Activated naive CD4-positive, alpha-beta T cell treated with anti-CD3 and anti-CD28 coated beads, Interleukin-2, amount 50 U/mL, for 24 hours (primary cell): Measurements from ENCODE around the gene NFE2L2.
"Not testable (repeated sequence)": the region's sequence is repeated elsewhere in the genome, so short reads cannot be mapped to it uniquely, and the experiment has no call there.

ENCODE experiments used
- H3K27ac Mint-ChIP-seq: one replicate; pipeline ENCODE4 v1.8.0; 2021; ENCODE audit warnings: mild to moderate bottlenecking, mixed read lengths
- H3K27me3 Mint-ChIP-seq: one replicate; pipeline ENCODE4 v1.8.0; 2021; ENCODE audit warnings: mixed read lengths
- H3K36me3 Mint-ChIP-seq: one replicate; pipeline ENCODE4 v1.8.0; 2021; ENCODE audit warnings: mixed read lengths
- H3K4me1 Mint-ChIP-seq: one replicate; pipeline ENCODE4 v1.8.0; 2021; ENCODE audit warnings: mixed read lengths
- H3K4me3 Mint-ChIP-seq: one replicate; pipeline ENCODE4 v1.8.0; 2021; ENCODE audit warnings: mild to moderate bottlenecking, mixed read lengths
- H3K9me3 Mint-ChIP-seq: one replicate; pipeline ENCODE4 v1.8.0; 2021; ENCODE audit warnings: mixed read lengths

NFE2L2 gene

DNA sequence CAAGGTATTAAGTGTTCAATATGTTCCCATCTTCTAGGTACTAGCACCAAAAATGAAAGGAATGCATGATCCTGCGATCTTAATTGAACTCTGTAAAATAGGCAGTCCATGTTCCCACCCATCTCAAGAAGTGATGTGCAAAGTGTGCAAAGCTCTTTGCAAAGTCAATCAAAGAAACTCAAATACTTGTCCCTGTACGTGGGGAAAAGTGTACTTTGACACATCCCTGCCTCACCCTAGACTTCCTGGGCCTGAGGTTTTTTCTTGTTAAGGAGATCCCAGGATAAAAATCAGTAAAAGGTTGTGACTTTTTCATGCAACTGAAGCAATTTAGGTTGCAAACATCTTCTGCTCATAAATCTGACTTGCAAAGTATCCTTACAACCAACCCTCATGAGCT lies 26.6 kb downstream of the NFE2L2 start:
- Mint-ChIP-seq H3K27ac (peak overlapping the region; percentile 24), H3K27me3 (no peaks in the 10 kb centered on the region), H3K4me1 (peaks cover 77% of the 10 kb centered on the region), H3K4me3 (no peak overlapping the region), H3K36me3 (peaks cover 7% of the 10 kb centered on the region), H3K9me3 (no peaks in the 10 kb centered on the region)

DNA sequence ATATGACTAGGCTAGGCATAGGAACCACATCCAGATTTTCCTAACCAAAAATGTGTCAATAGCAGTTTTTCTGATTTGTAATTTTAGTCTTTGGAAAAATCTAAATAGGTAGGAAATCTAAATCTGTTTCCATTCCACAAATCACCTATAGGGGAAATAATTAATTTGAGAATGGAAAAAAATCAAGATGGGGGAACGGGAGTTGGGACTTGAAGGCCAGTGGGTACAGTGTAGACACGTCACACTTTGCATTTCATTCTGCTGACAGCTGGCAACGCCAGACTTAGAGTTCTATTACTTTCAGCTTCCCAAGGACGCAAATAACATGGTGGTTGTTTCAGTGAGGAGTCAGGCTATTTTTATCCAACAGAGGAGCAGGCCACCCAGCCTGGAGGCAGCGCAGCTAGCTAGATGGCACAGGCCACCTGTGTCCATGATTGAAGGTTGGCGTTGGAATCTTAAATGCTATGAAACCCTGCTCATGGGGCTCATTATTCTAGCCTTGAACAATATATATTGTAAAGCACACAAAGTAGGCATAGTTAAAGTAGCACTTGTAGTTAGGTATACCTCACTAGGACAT lies 28.6 kb downstream of the NFE2L2 start:
- Mint-ChIP-seq H3K27me3 (no peaks in the 10 kb centered on the region), H3K36me3 (peaks cover 10% of the 10 kb centered on the region), H3K27ac (peak overlapping the region; percentile 43), H3K4me3 (no peak overlapping the region), H3K9me3 (no peaks in the 10 kb centered on the region), H3K4me1 (peaks cover 65% of the 10 kb centered on the region)

DNA sequence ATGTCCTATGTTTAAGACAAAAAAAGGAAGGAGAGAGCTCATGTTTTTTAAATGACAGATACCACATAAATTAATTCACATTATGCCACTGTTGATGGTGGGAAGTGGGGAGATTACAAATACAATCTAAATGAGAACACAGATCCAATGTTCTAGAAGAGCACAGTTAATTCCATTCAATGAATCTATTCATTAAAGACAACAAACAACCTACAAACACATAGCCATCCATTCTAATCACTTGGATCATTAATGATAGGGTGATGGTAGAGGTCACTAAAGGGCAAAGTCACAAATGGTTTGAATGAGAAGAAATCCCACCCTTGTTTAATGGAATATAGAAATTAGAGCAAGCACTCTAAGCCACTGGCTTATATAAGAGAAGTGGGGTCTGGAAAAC lies 30.3 kb downstream of the NFE2L2 start:
- no peak overlapping the region for H3K4me3 Mint-ChIP-seq
- H3K4me1 Mint-ChIP-seq, result peaks cover 61% of the 10 kb centered on the region
- peak overlapping the region; percentile 86 for H3K27ac Mint-ChIP-seq
- no peaks in the 10 kb centered on the region for H3K27me3 Mint-ChIP-seq
- H3K36me3 Mint-ChIP-seq, result peaks cover 16% of the 10 kb centered on the region
- H3K9me3 Mint-ChIP-seq, result no peaks in the 10 kb centered on the region

DNA sequence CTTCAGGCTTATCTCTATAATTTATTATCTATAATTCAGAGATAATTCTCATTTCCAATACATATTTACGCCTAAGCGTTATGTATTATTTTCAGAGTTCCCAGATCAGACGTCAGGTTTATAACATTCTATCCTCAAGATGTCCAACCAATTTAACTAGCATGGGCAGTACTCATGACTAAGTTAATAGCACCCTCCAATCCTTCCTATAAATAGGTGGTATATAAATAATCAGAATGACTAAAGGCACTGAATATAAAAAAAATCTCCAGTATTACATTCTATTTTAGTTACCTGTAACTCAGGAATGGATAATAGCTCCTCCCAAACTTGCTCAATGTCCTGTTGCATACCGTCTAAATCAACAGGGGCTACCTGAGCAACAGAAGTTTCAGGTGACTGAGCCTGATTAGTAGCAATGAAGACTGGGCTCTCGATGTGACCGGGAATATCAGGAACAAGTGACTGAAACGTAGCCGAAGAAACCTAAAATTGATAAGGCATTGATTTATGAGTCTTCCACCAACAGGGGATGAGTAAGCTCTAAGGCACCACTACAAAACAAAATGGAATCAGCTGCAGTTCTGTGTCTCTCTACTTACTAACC lies 32.3 kb downstream of the NFE2L2 start:
- Mint-ChIP-seq H3K27me3 (no peaks in the 10 kb centered on the region), H3K4me1 (peaks cover 57% of the 10 kb centered on the region), H3K9me3 (no peaks in the 10 kb centered on the region), H3K4me3 (no peak overlapping the region), H3K27ac (peak overlapping the region; percentile 3), H3K36me3 (peaks cover 24% of the 10 kb centered on the region)

DNA sequence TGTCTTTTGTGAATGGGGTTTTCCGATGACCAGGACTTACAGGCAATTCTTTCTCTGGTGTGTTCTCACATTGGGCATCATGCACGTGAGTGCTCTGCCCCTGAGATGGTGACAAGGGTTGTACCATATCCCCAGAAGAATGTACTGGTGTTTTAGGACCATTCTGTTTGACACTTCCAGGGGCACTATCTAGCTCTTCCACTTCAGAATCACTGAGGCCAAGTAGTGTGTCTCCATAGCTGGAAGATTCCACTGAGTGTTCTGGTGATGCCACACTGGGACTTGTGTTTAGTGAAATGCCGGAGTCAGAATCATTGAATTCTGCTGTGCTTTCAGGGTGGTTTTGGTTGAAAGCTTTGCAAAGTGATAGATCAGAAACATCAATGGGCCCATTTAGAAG lies 33.3 kb downstream of the NFE2L2 start:
- peak overlapping the region; percentile 82 for H3K27ac Mint-ChIP-seq
- H3K4me1 Mint-ChIP-seq, result peaks cover 64% of the 10 kb centered on the region
- no peaks in the 10 kb centered on the region for H3K27me3 Mint-ChIP-seq
- H3K4me3 Mint-ChIP-seq, result no peak overlapping the region
- no peaks in the 10 kb centered on the region for H3K9me3 Mint-ChIP-seq
- H3K36me3 Mint-ChIP-seq, result peaks cover 24% of the 10 kb centered on the region

DNA sequence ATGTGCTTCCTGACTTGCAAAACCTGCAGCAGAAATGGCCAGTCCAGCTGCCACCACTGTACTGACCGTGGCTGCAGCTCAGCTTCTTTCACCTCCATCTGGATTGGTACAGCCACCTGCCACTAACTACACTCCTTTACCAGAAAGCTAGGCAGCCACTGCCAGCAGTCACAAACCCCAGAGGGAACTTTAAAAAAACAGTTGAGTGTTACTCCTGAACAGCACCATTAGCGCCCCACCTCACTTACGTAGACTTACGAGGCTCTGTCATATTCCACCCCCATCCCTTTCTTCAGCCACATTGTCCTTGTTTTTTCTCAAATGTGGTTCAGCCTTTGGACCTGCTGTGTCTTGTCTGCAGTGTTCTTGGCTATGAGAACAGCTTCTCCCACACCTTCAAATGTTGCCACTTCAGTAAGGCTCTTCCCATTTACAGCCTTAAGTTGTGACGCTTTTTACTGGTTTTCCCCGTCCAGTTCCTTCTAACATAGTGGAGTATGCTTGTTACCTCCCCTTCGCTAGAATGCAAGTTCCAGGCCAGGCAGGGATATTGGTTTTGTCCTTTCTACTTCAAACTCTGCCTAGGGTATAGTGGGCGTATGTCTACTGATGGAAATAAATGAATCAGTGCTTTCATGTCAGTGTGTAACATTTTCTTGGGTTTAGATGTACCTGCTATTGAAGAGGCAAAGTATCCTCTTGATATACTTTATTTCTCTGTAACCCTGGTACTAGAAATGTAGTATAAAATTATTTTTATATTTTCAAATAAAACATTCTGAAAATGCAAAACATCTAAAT lies 34.9 kb downstream of the NFE2L2 start:
- peaks cover 60% of the 10 kb centered on the region for H3K4me1 Mint-ChIP-seq
- no peaks in the 10 kb centered on the region for H3K27me3 Mint-ChIP-seq
- H3K9me3 Mint-ChIP-seq, result no peaks in the 10 kb centered on the region
- H3K27ac Mint-ChIP-seq, result peak overlapping the region; percentile 81
- H3K4me3 Mint-ChIP-seq, result peak overlapping the region; percentile 15
- peaks cover 24% of the 10 kb centered on the region for H3K36me3 Mint-ChIP-seq

DNA sequence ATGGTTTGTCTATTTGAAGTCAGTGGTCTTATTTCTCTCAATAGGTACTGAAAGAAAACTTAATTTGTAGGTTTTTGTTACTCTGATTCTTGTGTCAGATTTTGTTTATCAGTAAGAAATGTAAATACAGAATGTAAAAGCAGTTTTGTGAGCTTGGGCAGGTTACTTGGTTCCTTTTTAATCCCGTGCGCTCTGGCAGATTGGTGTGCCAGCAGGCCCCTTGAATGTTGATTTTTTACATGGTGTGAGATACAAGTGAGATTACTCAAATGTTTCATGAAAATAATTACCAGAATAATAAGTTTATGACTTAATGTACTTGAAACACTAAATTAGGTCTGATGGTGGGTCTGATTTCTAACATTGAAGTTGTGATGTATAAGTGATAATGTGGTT lies 38.6 kb downstream of the NFE2L2 start:
- H3K9me3 Mint-ChIP-seq, result no peaks in the 10 kb centered on the region
- H3K36me3 Mint-ChIP-seq, result peaks cover 25% of the 10 kb centered on the region
- no peaks in the 10 kb centered on the region for H3K27me3 Mint-ChIP-seq
- peaks cover 53% of the 10 kb centered on the region for H3K4me1 Mint-ChIP-seq
- no peak overlapping the region for H3K4me3 Mint-ChIP-seq
- H3K27ac Mint-ChIP-seq, result no peak overlapping the region

DNA sequence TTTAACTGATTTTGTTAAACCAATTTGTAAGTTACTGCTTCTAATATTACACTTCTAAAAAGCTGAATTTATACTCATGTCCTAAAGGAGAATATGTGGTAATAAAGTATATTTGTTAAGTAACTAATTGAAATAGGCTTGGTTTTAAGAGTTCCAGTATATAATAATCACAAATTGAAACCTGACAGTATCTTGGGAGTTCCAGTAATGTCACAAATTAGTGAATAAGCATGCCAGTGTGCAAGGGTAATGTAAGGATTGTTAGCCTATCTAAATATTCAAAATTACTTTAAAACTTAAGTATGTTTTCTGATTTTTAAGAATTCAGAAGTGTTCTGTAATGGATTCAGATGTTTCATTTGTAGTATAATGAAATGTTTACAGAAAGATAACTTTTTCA lies 41.1 kb downstream of the NFE2L2 start:
- peaks cover 15% of the 10 kb centered on the region for H3K36me3 Mint-ChIP-seq
- H3K9me3 Mint-ChIP-seq, H3K27ac Mint-ChIP-seq, H3K4me3 Mint-ChIP-seq, H3K27me3 Mint-ChIP-seq: not testable (repeated sequence)
- H3K4me1 Mint-ChIP-seq, result peaks cover 51% of the 10 kb centered on the region

DNA sequence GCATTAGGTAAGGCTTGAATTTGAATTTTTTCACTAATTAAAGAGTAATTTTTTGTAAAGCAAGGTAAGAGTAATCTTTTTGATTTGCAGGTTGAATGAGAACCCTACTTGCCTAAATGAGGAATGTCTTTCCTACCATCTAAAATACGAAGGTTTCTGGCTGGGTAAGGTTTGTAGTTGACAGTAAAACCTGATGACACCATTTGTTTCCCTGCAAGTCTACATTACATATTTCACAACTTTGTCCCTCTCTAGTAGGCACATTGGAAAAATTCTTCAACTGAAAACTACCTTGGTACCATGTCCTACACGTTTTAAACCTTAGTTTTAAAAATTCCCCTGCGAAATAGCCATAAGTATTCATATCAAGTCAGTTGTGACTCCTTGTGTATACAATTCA lies 42.6 kb downstream of the NFE2L2 start:
- H3K27me3 Mint-ChIP-seq, result no peaks in the 10 kb centered on the region
- H3K4me1 Mint-ChIP-seq, result peaks cover 55% of the 10 kb centered on the region
- H3K36me3 Mint-ChIP-seq, result peaks cover 13% of the 10 kb centered on the region
- peak overlapping the region; percentile 82 for H3K27ac Mint-ChIP-seq
- no peak overlapping the region for H3K4me3 Mint-ChIP-seq
- H3K9me3 Mint-ChIP-seq, result no peaks in the 10 kb centered on the region

DNA sequence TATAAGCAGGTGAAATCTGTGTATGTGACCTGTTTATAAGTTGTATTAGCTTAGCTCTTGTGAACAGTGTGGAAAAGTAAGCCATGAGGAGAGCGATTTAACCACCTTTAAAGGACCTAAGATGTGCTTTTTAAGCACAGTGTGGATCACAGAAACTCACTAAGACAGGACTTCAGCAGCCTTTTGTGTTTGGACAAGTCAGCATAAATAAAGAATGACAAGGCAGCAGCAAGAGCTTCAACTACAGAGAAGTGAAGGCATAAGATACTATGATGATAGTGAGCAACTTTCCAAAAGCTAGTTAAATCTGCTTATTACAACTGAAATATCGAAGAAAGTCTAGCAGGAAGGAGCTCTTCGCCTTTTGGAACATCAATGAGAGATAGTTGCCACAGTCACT lies 43.0 kb downstream of the NFE2L2 start:
- Mint-ChIP-seq H3K4me1 (peaks cover 58% of the 10 kb centered on the region), H3K27ac (peak overlapping the region; percentile 43), H3K4me3 (no peak overlapping the region), H3K27me3 (no peaks in the 10 kb centered on the region), H3K36me3 (peaks cover 15% of the 10 kb centered on the region), H3K9me3 (no peaks in the 10 kb centered on the region)

DNA sequence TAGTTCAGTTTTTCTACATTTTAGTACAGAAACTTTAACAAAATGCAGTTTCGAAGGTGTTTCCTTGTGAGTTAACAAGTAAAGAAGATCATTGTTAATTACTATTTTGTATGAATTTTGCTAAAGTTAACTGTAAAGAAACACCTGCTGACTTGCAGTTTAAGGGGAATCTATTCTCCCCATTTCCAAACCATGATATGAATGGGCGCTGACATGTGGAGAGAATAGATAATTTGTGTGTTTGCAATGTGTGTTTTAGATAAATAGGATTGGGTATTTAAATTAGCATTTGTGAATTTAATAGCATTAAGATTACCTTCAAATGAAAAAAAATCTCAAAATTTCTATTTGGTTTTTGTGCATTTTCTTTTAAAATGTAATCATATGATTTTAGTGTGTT lies 44.7 kb downstream of the NFE2L2 start:
- not testable (repeated sequence) for H3K27ac Mint-ChIP-seq, H3K9me3 Mint-ChIP-seq, H3K27me3 Mint-ChIP-seq, H3K4me3 Mint-ChIP-seq
- H3K4me1 Mint-ChIP-seq, result peaks cover 66% of the 10 kb centered on the region
- H3K36me3 Mint-ChIP-seq, result peaks cover 30% of the 10 kb centered on the region

DNA sequence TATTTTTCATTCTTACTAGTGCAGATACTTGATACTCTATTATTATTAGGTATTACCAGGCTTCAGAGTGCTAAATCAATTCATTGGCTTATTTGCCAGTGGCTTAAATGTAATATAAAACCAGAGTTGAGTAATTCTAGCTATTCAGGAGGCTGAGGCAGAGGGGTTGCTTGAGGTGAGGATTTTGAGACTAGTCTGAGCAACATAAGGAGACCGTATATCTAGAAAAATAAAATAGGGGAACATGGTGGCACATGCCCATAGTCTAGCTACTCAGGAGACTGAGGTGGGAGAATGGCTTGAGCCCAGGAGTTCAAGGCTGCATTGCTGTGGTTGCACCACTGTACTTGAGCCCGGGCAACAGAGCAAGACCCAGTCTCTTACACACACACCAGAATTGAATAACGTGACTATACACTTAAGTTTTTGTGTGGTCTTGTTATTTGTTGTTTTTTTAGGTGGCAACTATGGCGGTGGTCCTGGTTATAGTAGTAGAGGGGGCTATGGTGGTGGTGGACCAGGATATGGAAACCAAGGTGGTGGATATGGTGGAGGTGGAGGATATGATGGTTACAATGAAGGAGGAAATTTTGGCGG lies 47.2 kb downstream of the NFE2L2 start:
- peak overlapping the region; percentile 43 for H3K27ac Mint-ChIP-seq
- H3K4me3 Mint-ChIP-seq, result peak overlapping the region; percentile 44
- H3K9me3 Mint-ChIP-seq, result no peaks in the 10 kb centered on the region
- H3K36me3 Mint-ChIP-seq, result peaks cover 33% of the 10 kb centered on the region
- peaks cover 67% of the 10 kb centered on the region for H3K4me1 Mint-ChIP-seq
- no peaks in the 10 kb centered on the region for H3K27me3 Mint-ChIP-seq

DNA sequence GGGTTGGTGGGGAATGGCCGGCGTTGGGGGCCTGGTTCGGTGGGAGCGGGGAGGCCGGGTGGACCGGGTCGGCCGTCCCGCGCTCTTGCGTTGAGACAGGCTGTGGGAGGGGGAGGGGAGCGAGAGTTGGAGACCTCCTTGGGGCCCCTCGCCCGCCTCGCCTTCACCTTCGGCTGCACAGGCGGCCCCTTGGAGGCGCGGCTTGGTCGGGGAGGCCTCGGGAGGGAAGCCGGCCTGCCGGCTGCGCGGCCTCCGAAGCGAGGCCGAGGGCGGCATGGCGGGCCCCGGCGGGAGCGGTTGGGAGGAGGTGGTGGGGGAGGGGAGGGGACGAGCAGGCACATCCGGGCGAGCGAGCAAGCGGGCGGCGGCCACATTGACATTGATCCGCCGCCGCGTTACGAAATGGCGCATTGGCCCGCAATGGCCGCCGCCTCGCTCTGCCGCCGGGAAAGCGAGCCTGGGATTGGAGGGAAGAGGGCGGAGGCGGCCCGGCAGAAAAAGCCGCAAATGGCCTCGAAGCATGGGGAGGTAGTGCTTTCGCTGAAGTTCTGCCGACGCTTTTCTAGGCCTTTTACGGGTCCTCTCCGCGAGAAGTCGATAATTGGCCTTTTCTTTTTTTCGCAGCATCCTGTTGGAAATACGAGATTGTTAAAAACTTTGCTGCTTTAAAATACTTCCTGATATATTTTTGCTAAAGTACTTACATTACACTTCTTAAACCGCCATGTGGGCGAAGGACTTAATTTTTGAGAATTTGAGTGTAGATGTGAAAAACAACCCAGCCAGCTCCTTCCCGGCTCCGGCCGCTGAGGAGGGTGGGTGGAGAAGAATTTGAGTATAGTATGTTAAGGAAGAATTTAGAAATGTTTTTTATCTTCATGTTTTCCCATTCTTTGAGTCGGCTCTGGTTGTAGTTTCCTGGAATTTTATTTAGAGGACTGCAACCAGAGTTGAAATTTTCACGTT lies 51.4 kb downstream of the NFE2L2 start:
- H3K27ac Mint-ChIP-seq, result peak overlapping the region; percentile 96
- peaks cover 28% of the 10 kb centered on the region for H3K36me3 Mint-ChIP-seq
- peak overlapping the region; percentile 94 for H3K4me3 Mint-ChIP-seq
- peaks cover 46% of the 10 kb centered on the region for H3K4me1 Mint-ChIP-seq
- H3K9me3 Mint-ChIP-seq, result no peaks in the 10 kb centered on the region
- no peaks in the 10 kb centered on the region for H3K27me3 Mint-ChIP-seq

DNA sequence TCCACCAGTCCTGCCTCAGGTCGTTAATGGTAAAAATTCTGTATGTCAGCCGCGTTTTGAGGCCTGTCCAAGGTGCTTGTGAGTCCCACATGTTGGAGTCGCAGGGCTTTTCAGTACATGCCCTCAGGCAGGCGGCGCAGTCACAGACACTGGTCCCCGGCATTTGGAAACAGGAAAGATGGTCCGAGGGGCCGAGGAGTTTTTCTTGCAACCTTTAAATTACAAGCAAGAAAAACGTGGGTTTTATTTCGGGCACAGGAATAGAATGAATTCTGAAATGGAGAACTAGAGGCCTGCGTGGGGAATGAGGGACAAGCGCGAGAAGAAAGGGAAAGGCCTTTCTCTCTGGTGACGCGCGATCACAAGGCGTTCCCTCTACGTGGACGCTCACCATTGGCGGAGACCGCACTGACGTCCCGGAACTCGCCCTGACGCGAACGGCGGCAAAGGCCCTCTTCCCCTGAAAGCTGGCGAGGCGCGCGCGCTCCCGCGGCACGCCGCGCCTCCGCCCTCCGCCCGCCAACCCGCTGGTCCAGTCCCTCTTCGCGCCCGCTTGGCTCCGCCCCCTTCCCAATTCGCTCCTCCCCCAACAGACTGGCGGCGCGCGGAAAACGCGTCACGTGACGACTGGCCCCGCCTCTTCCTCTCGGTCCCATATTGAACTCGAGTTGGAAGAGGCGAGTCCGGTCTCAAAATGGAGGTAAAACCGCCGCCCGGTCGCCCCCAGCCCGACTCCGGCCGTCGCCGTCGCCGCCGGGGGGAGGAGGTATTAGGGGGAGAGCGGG lies 52.2 kb downstream of the NFE2L2 start, which contains the start of gene HNRNPA3:
HNRNPA3 (plus strand) TSS at position 689 of the 785 bp plus-strand sequence; CDS start at position 695, 6 bp downstream.
- H3K4me1 Mint-ChIP-seq, result peaks cover 45% of the 10 kb centered on the region

More for the DNA sequence above, 52.2 kb downstream of the NFE2L2 start, which contains the start of gene HNRNPA3:
- Mint-ChIP-seq H3K27me3 (no peaks in the 10 kb centered on the region), H3K4me3 (peak within 1 kb of the TSS; percentile 94), H3K9me3 (no peaks in the 10 kb centered on the region), H3K27ac (peak within 1 kb of the TSS; percentile 98), H3K36me3 (peaks cover 25% of the 10 kb centered on the region)
